GM12878 (cell line): ENCODE results near the gene VIPR2. TPM values are rescaled to one million over a fixed set of nuclear protein-coding genes. Genes with fewer than 3 reads are reported as not detected.

Source experiments
- ATAC-seq: fragments of 200-7000 bp; cut with Tn5 transposase; 3 replicates; pipeline ENCODE4 v1.9.1; 2020; ENCODE audit warnings: mild to moderate bottlenecking, moderate library complexity
- BruUV-seq: library from RNA; stranded (reverse); fragments of 400-500 nt; replicated peaks from 2 replicates; lab custom pipeline; 2021; lab: Mats Ljungman, UMichigan
- CTCF ChIA-PET: fragments of 300-600 bp; sonication (Branson Sonifier 250); formaldehyde crosslinking; extraction: SDS; loops from one replicate; lab custom pipeline; 2021; ENCODE audit warnings: inconsistent platforms; lab: Yijun Ruan, JAX
- POLR2A ChIA-PET: fragments of 350-600 bp; formaldehyde crosslinking; extraction: SDS; loops from one replicate; lab custom pipeline; 2021; ENCODE audit warnings: inconsistent platforms; lab: Charles Lee
- RAD21 ChIA-PET: fragments of 300-600 bp; sonication (Branson Sonifier 250); formaldehyde crosslinking; loops from one replicate; lab custom pipeline; 2023; ENCODE audit warnings: antibody characterized with exemption; ENCODE audit not compliant: unreplicated experiment; lab: Charles Lee
- SMC1A ChIA-PET: fragments of 300-600 bp; sonication (Branson Sonifier 250); formaldehyde crosslinking; loops from one replicate; lab custom pipeline; 2023; ENCODE audit not compliant: unreplicated experiment, uncharacterized antibody; lab: Charles Lee
- DNase-seq: peaks from one replicate; pipeline ENCODE4 v3.0.0-alpha.2; 2011; ENCODE audit warnings: low read depth, low spot score
- FAIRE-seq: peaks from 3 replicates; lab custom pipeline; 2011; peaks lifted over from hg19 to GRCh38; lab: Jason Lieb, UNC
- H2AFZ ChIP-seq: 2 replicates; pipeline ENCODE4 v1.6.0; 2011; ENCODE audit warnings: low read depth, low read length, control low read depth; ENCODE audit not compliant: control insufficient read depth
- H3K27ac ChIP-seq: 2 replicates; pipeline ENCODE4 v1.5.1; 2011; ENCODE audit warnings: control low read depth; ENCODE audit not compliant: control insufficient read depth, insufficient read depth
- H3K27me3 ChIP-seq, 2 experiments: replicated peaks in 1 of 2; 2 replicates each; pipeline versions ENCODE4 v1.6.0 to v1.6.1; 2011; ENCODE audit warnings: low read length in 1 of 2; ENCODE audit not compliant: control insufficient read depth in 2 of 2, insufficient read depth in 2 of 2
- H3K36me3 ChIP-seq, 2 experiments: 2 replicates each; pipeline ENCODE4 v1.5.1; 2011; ENCODE audit warnings: low read length in 1 of 2; ENCODE audit not compliant: control insufficient read depth in 2 of 2, insufficient read depth in 2 of 2
- H3K4me1 ChIP-seq: 2 replicates; pipeline ENCODE4 v1.6.1; 2011; ENCODE audit warnings: mild to moderate bottlenecking, low read length, moderate library complexity, mixed read lengths; ENCODE audit not compliant: control insufficient read depth, insufficient read depth
- H3K4me2 ChIP-seq: 2 replicates; pipeline ENCODE4 v1.6.0; 2011; ENCODE audit warnings: control low read depth; ENCODE audit not compliant: control insufficient read depth, insufficient read depth
- H3K4me3 ChIP-seq: fragments of 200-600 bp; sonication (generic); 2 replicates; pipeline ENCODE4 v1.5.1; 2016
- H3K79me2 ChIP-seq: 2 replicates; pipeline ENCODE4 v1.6.0; 2011; ENCODE audit warnings: low read length; ENCODE audit not compliant: control insufficient read depth, insufficient read depth
- H3K9ac ChIP-seq: 2 replicates; pipeline ENCODE4 v1.8.0; 2011; ENCODE audit warnings: low read length, control low read depth, mixed read lengths; ENCODE audit not compliant: control insufficient read depth, insufficient read depth
- H3K9me3 ChIP-seq: replicated peaks from 3 replicates; pipeline ENCODE4 v1.5.1; 2011; ENCODE audit warnings: mild to moderate bottlenecking, low read length; ENCODE audit not compliant: control insufficient read depth, insufficient read depth
- H4K20me1 ChIP-seq: 2 replicates; pipeline ENCODE4 v1.6.0; 2011; ENCODE audit not compliant: control insufficient read depth, insufficient read depth
- ATF3 ChIP-seq: IDR thresholded peaks from 2 replicates; pipeline ENCODE4 v1.6.1; 2011; ENCODE audit warnings: low read depth, mild to moderate bottlenecking, low read length, moderate library complexity, borderline replicate concordance; ENCODE audit errors: extremely low read depth
- ATF7 ChIP-seq: fragments of 450-650 bp; IDR thresholded peaks from 2 replicates; pipeline ENCODE4 v1.6.1; 2016; ENCODE audit warnings: low read depth, mild to moderate bottlenecking
- CHD1 ChIP-seq: IDR thresholded peaks from 2 replicates; pipeline ENCODE4 v1.6.1; 2012; ENCODE audit warnings: low read depth, low read length, improper control_type of control experiment
- EED ChIP-seq: sonication (generic); IDR thresholded peaks from 2 replicates; pipeline ENCODE4 v1.6.1; 2016; ENCODE audit warnings: antibody characterized with exemption, low read depth
- FOXM1 ChIP-seq: IDR thresholded peaks from 2 replicates; pipeline ENCODE4 v1.6.1; 2012; ENCODE audit warnings: low read depth, mild to moderate bottlenecking, inconsistent platforms, low read length, moderate library complexity
- JUNB ChIP-seq: IDR thresholded peaks from 2 replicates; pipeline ENCODE4 v1.6.1; 2016; ENCODE audit warnings: antibody characterized with exemption, mild to moderate bottlenecking
- MXI1 ChIP-seq: fragments of 150-350 bp; IDR thresholded peaks from 2 replicates; pipeline ENCODE4 v1.6.1; 2011; ENCODE audit warnings: low read depth, mild to moderate bottlenecking, inconsistent platforms, low read length, improper control_type of control experiment
- NR2F1 ChIP-seq: fragments of 450-650 bp; conservative IDR thresholded peaks from 2 replicates; pipeline ENCODE4 v1.6.1; 2017; ENCODE audit warnings: mild to moderate bottlenecking
- NRF1 ChIP-seq: conservative IDR thresholded peaks from 2 replicates; pipeline ENCODE4 v1.6.1; 2011; ENCODE audit warnings: mild to moderate bottlenecking, low read depth, low read length, improper control_type of control experiment
- PAX5 ChIP-seq: IDR thresholded peaks from 2 replicates; pipeline ENCODE4 v1.6.1; 2011; ENCODE audit warnings: low read depth, low read length, borderline replicate concordance
- POLR2AphosphoS5 ChIP-seq: IDR thresholded peaks from 2 replicates; pipeline ENCODE4 v1.6.1; 2011; ENCODE audit warnings: mild to moderate bottlenecking, low read length, inconsistent platforms
- PRDM15 ChIP-seq: fragments of 450-650 bp; formaldehyde crosslinking; IDR thresholded peaks from 2 replicates; pipeline ENCODE4 v1.4.0; 2020; ENCODE audit warnings: mild to moderate bottlenecking, moderate library complexity
- SIN3A ChIP-seq: IDR thresholded peaks from 2 replicates; pipeline ENCODE4 v1.6.1; 2012; ENCODE audit warnings: low read depth, low read length, improper control_type of control experiment
- SKIL ChIP-seq: fragments of 450-650 bp; IDR thresholded peaks from 2 replicates; pipeline ENCODE4 v1.6.1; 2017; ENCODE audit warnings: mild to moderate bottlenecking, low read depth, inconsistent platforms; ENCODE audit not compliant: poor library complexity, severe bottlenecking
- SMAD5 ChIP-seq: IDR thresholded peaks from 2 replicates; pipeline ENCODE4 v1.6.1; 2016; ENCODE audit warnings: antibody characterized with exemption, low read depth
- TARDBP ChIP-seq: IDR thresholded peaks from 2 replicates; pipeline ENCODE4 v1.6.1; 2016; ENCODE audit warnings: borderline replicate concordance
- ZBTB11 ChIP-seq: fragments of 450-650 bp; formaldehyde crosslinking; IDR thresholded peaks from 2 replicates; pipeline ENCODE4 v1.5.0; 2022; ENCODE audit warnings: mild to moderate bottlenecking, missing genetic modification characterization
- WGBS: methylation state at CpG from one replicate; pipeline ENCODE4 v1.1.6; 2016; ENCODE audit warnings: low lambda C conversion rate; ENCODE audit not compliant: insufficient replicate concordance, insufficient coverage; ENCODE audit errors: missing lambda C conversion rate; 5-methylcytosine and 5-hydroxymethylcytosine counted together
- in situ Hi-C: fragments of 300-500 bp; cut with MboI; formaldehyde crosslinking; loops from 9 replicates; pipeline ENCODE4 v1.14.3; 2018; ENCODE audit warnings: mixed read lengths
- intact Hi-C: fragments of 100-400 bp; cut with micrococcal nuclease; formaldehyde crosslinking; loops from one replicate; pipeline ENCODE4 v1.14.2; 2022; ENCODE audit not compliant: unreplicated experiment
- polyA plus RNA-seq, 11 experiments: library from polyadenylated mRNA; depleted of rRNA in 4 of 11; unstranded in 6 of 11; stranded (reverse) in 5 of 11; fragments of >200 nt; fragmentation: Nextera tagmentation in 4 of 11; fragmentation: Illumina TruSeq in 1 of 11; extraction: Ambion mirVana in 4 of 11; extraction: Trizol in 1 of 11; gene quantifications; 1 replicate in 1 of 11; 2 replicates in 10 of 11; pipeline versions ENCODE4 v1.2.1 to v1.2.3, GENCODE V29; 2011 to 2016; ENCODE audit warnings: inconsistent platforms in 2 of 11, missing spikeins in 2 of 11, low read depth in 1 of 11
- total RNA-seq, 4 experiments: library from RNA; depleted of rRNA in 3 of 4; stranded (reverse); fragments of >200 nt in 3 of 4; fragmentation: Illumina TruSeq in 1 of 4; extraction: Trizol in 1 of 4; gene quantifications; 2 replicates each; pipeline versions ENCODE4 v1.2.1 to v1.2.3, GENCODE V29; 2013 to 2021

Gene VIPR2
- total and polyA plus RNA-seq, 10 of the 15 experiments (the other 5 are each of a cell fraction or from before 2014, with no cell fraction given): not detected

- Histone ChIP-seq H3K4me1 (no peaks in the 10 kb centered on the region), H3K79me2 (no peaks in the 10 kb centered on the region), H3K4me2 (no peak overlapping the region), H3K4me3 (no peak overlapping the region), H3K27me3 (no peaks in the 10 kb centered on the region; a peak in 1 of 4 replicates), H3K36me3 (no peaks in the 10 kb centered on the region), H3K27ac (no peak overlapping the region), H3K9me3 (no peaks in the 10 kb centered on the region; the same call in 2 of the 3 replicates), H3K9ac (no peak overlapping the region), H2AFZ (no peak overlapping the region), H4K20me1 (no peaks in the 10 kb centered on the region)
- RAD21 ChIA-PET: no interaction called here
- 64% methylated on average over 4 of the region's 4 CpGs for WGBS
- no peak for FAIRE-seq
- SMC1A ChIA-PET: no interaction called here
- no peak for DNase-seq
- in situ Hi-C loops: no loop called here
- CTCF ChIA-PET: no interaction called here
- BruUV-seq: no TSS peak
- no peak for ATAC-seq
- POLR2A ChIA-PET: no interaction called here
- intact Hi-C loops: no loop called here
- no peak for TF ChIP-seq PRDM15 (CRISPR knock-in tag)
- TF ChIP-seq SKIL: no peak
- TF ChIP-seq ATF3: no peak
- TF ChIP-seq ZBTB11 (CRISPR knock-in tag): no peak
- no peak for TF ChIP-seq NR2F1
- no peak for TF ChIP-seq JUNB
- TF ChIP-seq SMAD5: no peak
- TF ChIP-seq NRF1: no peak
- TF ChIP-seq TARDBP: no peak
- TF ChIP-seq POLR2AphosphoS5: no peak
- no peak for TF ChIP-seq ATF7
- TF ChIP-seq MXI1: no peak
- no peak for TF ChIP-seq PAX5
- TF ChIP-seq FOXM1: no peak
- no peak for TF ChIP-seq SIN3A
- TF ChIP-seq EED: no peak
- no peak for TF ChIP-seq CHD1
These were observed 83.5 kb downstream of the VIPR2 start for GRCh38 chr7:159061209-159061608.
